Caco-2 (cell line): ENCODE data around the gene RBM20. TPM values are rescaled to one million over a fixed set of nuclear protein-coding genes. Genes with fewer than 3 reads are reported as not detected.

Source experiments
- BruUV-seq: library from RNA; stranded (reverse); fragments of 400-500 nt; replicated peaks from 2 replicates; lab custom pipeline; 2021; lab: Mats Ljungman, UMichigan
- CTCF ChIA-PET: fragments of 300-600 bp; sonication (Branson Sonifier 250); formaldehyde crosslinking; loops from one replicate; lab custom pipeline; 2022; ENCODE audit warnings: antibody characterized with exemption; lab: Charles Lee
- POLR2A ChIA-PET: fragments of 300-600 bp; sonication (Branson Sonifier 250); formaldehyde crosslinking; loops from one replicate; lab custom pipeline; 2022; ENCODE audit warnings: antibody characterized with exemption; lab: Charles Lee
- DNase-seq, 2 experiments: peaks; one replicate each; pipeline versions ENCODE4 v3.0.0 to v3.0.0-alpha.2; 2020 to 2022
- H3K27me3 ChIP-seq: replicated peaks from 2 replicates; pipeline ENCODE4 v1.6.0; 2011; ENCODE audit warnings: low read length; ENCODE audit not compliant: control insufficient read depth, insufficient read depth
- H3K36me3 ChIP-seq: 2 replicates; pipeline ENCODE4 v1.5.1; 2011; ENCODE audit warnings: low read length; ENCODE audit not compliant: control insufficient read depth, insufficient read depth
- H3K4me1 ChIP-seq: fragments of 250-450 bp; sonication (Bioruptor Pico); 2 replicates; pipeline ENCODE4 v1.5.1; 2020; ENCODE audit warnings: mild to moderate bottlenecking
- H3K4me3 ChIP-seq: 2 replicates; pipeline ENCODE4 v1.5.1; 2011; ENCODE audit warnings: low read depth, mild to moderate bottlenecking, control low read depth, low read length
- H3K9me3 ChIP-seq: fragments of 250-450 bp; sonication (Bioruptor Pico); 2 replicates; pipeline ENCODE4 v1.5.1; 2020; ENCODE audit warnings: mild to moderate bottlenecking, moderate library complexity
- H3K27ac Mint-ChIP-seq: one replicate; pipeline ENCODE4 v1.8.0; 2022; ENCODE audit warnings: mixed read lengths; ENCODE audit not compliant: unreplicated experiment
- H3K27me3 Mint-ChIP-seq: one replicate; pipeline ENCODE4 v1.8.0; 2022; ENCODE audit warnings: mixed read lengths; ENCODE audit not compliant: insufficient read depth, unreplicated experiment
- H3K36me3 Mint-ChIP-seq: one replicate; pipeline ENCODE4 v1.8.0; 2022; ENCODE audit warnings: mild to moderate bottlenecking, mixed read lengths; ENCODE audit not compliant: insufficient read depth, unreplicated experiment
- H3K4me1 Mint-ChIP-seq: one replicate; pipeline ENCODE4 v1.8.0; 2022; ENCODE audit warnings: low read depth, mixed read lengths; ENCODE audit not compliant: unreplicated experiment
- H3K4me3 Mint-ChIP-seq: one replicate; pipeline ENCODE4 v1.8.0; 2022; ENCODE audit warnings: mild to moderate bottlenecking, moderate library complexity, mixed read lengths; ENCODE audit not compliant: unreplicated experiment
- H3K9me3 Mint-ChIP-seq: one replicate; pipeline ENCODE4 v1.8.0; 2022; ENCODE audit warnings: mixed read lengths; ENCODE audit not compliant: unreplicated experiment
- CTCF ChIP-seq, 2 experiments: fragments of 200-600 bp in 1 of 2; IDR thresholded peaks; 1 replicate in 1 of 2; 2 replicates in 1 of 2; pipeline versions ENCODE4 v1.5.1 to v1.8.0; 2011 to 2022; ENCODE audit warnings: antibody characterized with exemption in 1 of 2, control low read depth in 1 of 2, inconsistent platforms in 1 of 2, low read depth in 1 of 2, low read length in 1 of 2, mild to moderate bottlenecking in 1 of 2, moderate library complexity in 1 of 2; ENCODE audit not compliant: insufficient read depth in 1 of 2, severe bottlenecking in 1 of 2, unreplicated experiment in 1 of 2
- intact Hi-C: fragments of 100-400 bp; cut with micrococcal nuclease; formaldehyde crosslinking; loops from one replicate; pipeline ENCODE4 v1.10.0; 2022; ENCODE audit not compliant: unreplicated experiment
- total RNA-seq: library from RNA; stranded (reverse); gene quantifications from 2 replicates; pipeline ENCODE4 v1.2.3, GENCODE V29; 2022

The RBM20 gene
- total RNA-seq, 1 experiment from 2014 or later: 0.36 TPM

GRCh38 chr10:110803239-110803749, 159.2 kb downstream of the RBM20 start:
- Histone ChIP-seq H3K36me3 (no peaks in the 10 kb centered on the region), H3K4me1 (peaks cover 6% of the 10 kb centered on the region), H3K27me3 (no peaks in the 10 kb centered on the region), H3K9me3 (no peaks in the 10 kb centered on the region), H3K4me3 (no peak overlapping the region)
- Mint-ChIP-seq H3K27ac (no peak overlapping the region), H3K4me3 (no peak overlapping the region), H3K9me3 (no peaks in the 10 kb centered on the region), H3K36me3 (no peaks in the 10 kb centered on the region), H3K4me1 (peaks cover 13% of the 10 kb centered on the region), H3K27me3 (peaks cover 3% of the 10 kb centered on the region)
- intact Hi-C loops: no loop called here
- ChIA-PET POLR2A (interaction anchor here (0.6 to 1.2 kb wide), 4 partner anchors 55 to 115 kb away, joined by 3 to 9 read pairs (median 4); partner anchors contain the start of gene PDCD4), CTCF (interaction anchor here (0.9 to 2.4 kb wide), 11 partner anchors 15 to 115 kb away, joined by 3 to 18 read pairs (median 7); partner anchors contain the start of genes BBIP1, PDCD4 and SHOC2)
- DNase-seq: no peak
- no peak for TF ChIP-seq CTCF (IDR thresholded peaks at IDR 0.05; ENCODE audit: insufficient read depth in 1 of 2, low read depth in 1 of 2, low read length in 1 of 2, severe bottlenecking in 1 of 2, unreplicated experiment in 1 of 2)
- BruUV-seq: no TSS peak

GRCh38 chr10:110803830-110804338, 159.7 kb downstream of the RBM20 start:
- intact Hi-C loops: loop anchor here (1.0 kb wide), 4 partner anchors 53 to 89 kb away; partner anchors contain the start of gene PDCD4
- no peaks in the 10 kb centered on the region for H3K9me3 ChIP-seq
- peaks cover 13% of the 10 kb centered on the region for H3K4me1 Mint-ChIP-seq
- no peak overlapping the region for H3K4me3 ChIP-seq
- no peaks in the 10 kb centered on the region for H3K36me3 ChIP-seq
- no peaks in the 10 kb centered on the region for H3K27me3 ChIP-seq
- BruUV-seq: no TSS peak
- H3K4me3 Mint-ChIP-seq: no peak overlapping the region
- no peaks in the 10 kb centered on the region for H3K36me3 Mint-ChIP-seq
- H3K27me3 Mint-ChIP-seq: peaks cover 3% of the 10 kb centered on the region
- DNase-seq: peak; percentile 55 to 72
- ChIA-PET POLR2A (interaction anchor here (1.1 to 1.2 kb wide), 3 partner anchors 54 to 114 kb away, joined by 4 to 9 read pairs (median 5); partner anchors contain the start of gene PDCD4), CTCF (interaction anchor here (0.6 to 2.4 kb wide), 13 partner anchors 15 to 450 kb away, joined by 3 to 18 read pairs (median 7); partner anchors contain the start of genes BBIP1, PDCD4 and SHOC2)
- H3K27ac Mint-ChIP-seq: peak overlapping the region; percentile 68
- H3K4me1 ChIP-seq: peaks cover 6% of the 10 kb centered on the region
- no peaks in the 10 kb centered on the region for H3K9me3 Mint-ChIP-seq
- peak; percentile 55 to 92 for TF ChIP-seq CTCF (IDR thresholded peaks at IDR 0.05; ENCODE audit: insufficient read depth in 1 of 2, low read depth in 1 of 2, low read length in 1 of 2, severe bottlenecking in 1 of 2, unreplicated experiment in 1 of 2)

- H3K27me3 Mint-ChIP-seq: peaks cover 3% of the 10 kb centered on the region
- peaks cover 13% of the 10 kb centered on the region for H3K4me1 Mint-ChIP-seq
- no peak overlapping the region for H3K4me3 Mint-ChIP-seq
- BruUV-seq: no TSS peak
- H3K36me3 ChIP-seq: no peaks in the 10 kb centered on the region
- H3K9me3 ChIP-seq: no peaks in the 10 kb centered on the region
- POLR2A ChIA-PET: interaction anchor here (1.1 to 1.2 kb wide), 3 partner anchors 53 to 114 kb away, joined by 4 to 9 read pairs (median 5); partner anchors contain the start of gene PDCD4
- DNase-seq: no peak
- no peak for TF ChIP-seq CTCF (IDR thresholded peaks at IDR 0.05; ENCODE audit: insufficient read depth in 1 of 2, low read depth in 1 of 2, low read length in 1 of 2, severe bottlenecking in 1 of 2, unreplicated experiment in 1 of 2)
- intact Hi-C loops: loop anchor here (1.0 kb wide), 4 partner anchors 53 to 89 kb away; partner anchors contain the start of gene PDCD4
- no peaks in the 10 kb centered on the region for H3K27me3 ChIP-seq
- H3K4me3 ChIP-seq: no peak overlapping the region
- no peaks in the 10 kb centered on the region for H3K9me3 Mint-ChIP-seq
- peak overlapping the region; percentile 68 for H3K27ac Mint-ChIP-seq
- no peaks in the 10 kb centered on the region for H3K36me3 Mint-ChIP-seq
- CTCF ChIA-PET: interaction anchor here (0.6 to 2.4 kb wide), 13 partner anchors 14 to 450 kb away, joined by 3 to 18 read pairs (median 7); partner anchors contain the start of genes BBIP1, PDCD4 and SHOC2
- peaks cover 6% of the 10 kb centered on the region for H3K4me1 ChIP-seq
These were observed 160.2 kb downstream of the RBM20 start for GRCh38 chr10:110804376-110804775.
